HG02973 (cell line): Measurements from ENCODE around the gene WDR5.

Source experiments
- ATAC-seq: cut with Tn5 transposase; IDR thresholded peaks from one replicate; pipeline ENCODE4 v1.9.1; 2021; ENCODE audit warnings: moderate library complexity; ENCODE audit not compliant: unreplicated experiment

WDR5 gene

GRCh38 chr9:134172198-134173126 is 36.6 kb downstream of the WDR5 start:
- no peak for ATAC-seq

GRCh38 chr9:134173127-134174072 is 37.5 kb downstream of the WDR5 start:
- no peak for ATAC-seq

GRCh38 chr9:134174073-134174449 is 38.2 kb downstream of the WDR5 start:
- no peak for ATAC-seq

- ATAC-seq, result no peak
These were observed 38.8 kb downstream of the WDR5 start for GRCh38 chr9:134174526-134175290.

- ATAC-seq, result no peak
These were observed 39.5 kb downstream of the WDR5 start for GRCh38 chr9:134175291-134175807.

GRCh38 chr9:134175808-134176598 is 40.1 kb downstream of the WDR5 start:
- ATAC-seq, result no peak

- ATAC-seq, result no peak
These were observed 40.7 kb downstream of the WDR5 start for GRCh38 chr9:134176599-134176968.

- ATAC-seq, result no peak
These were observed 41.3 kb downstream of the WDR5 start for GRCh38 chr9:134177186-134177585.

GRCh38 chr9:134177624-134178393 is 41.9 kb downstream of the WDR5 start:
- ATAC-seq, result no peak

GRCh38 chr9:134178394-134178767 is 42.5 kb downstream of the WDR5 start:
- no peak for ATAC-seq

- no peak for ATAC-seq
These were observed 43.1 kb downstream of the WDR5 start for GRCh38 chr9:134178768-134179551.

GRCh38 chr9:134179595-134179917 is 43.7 kb downstream of the WDR5 start:
- no peak for ATAC-seq

- no peak for ATAC-seq
These were observed 44.3 kb downstream of the WDR5 start for GRCh38 chr9:134179918-134180785.

- ATAC-seq, result no peak
These were observed 45.1 kb downstream of the WDR5 start for GRCh38 chr9:134180786-134181647.

GRCh38 chr9:134181648-134182034 is 45.8 kb downstream of the WDR5 start:
- no peak for ATAC-seq

- no peak for ATAC-seq
These were observed 46.7 kb downstream of the WDR5 start for GRCh38 chr9:134182554-134183085.
